HepG2 (cell line): ENCODE data around the gene DHX58. TPM values are rescaled to one million over a fixed set of nuclear protein-coding genes. Genes with fewer than 3 reads are reported as not detected.

Experiments used
- BCL6 ChIP-seq: IDR thresholded peaks from 2 replicates; pipeline ENCODE4 v1.6.1; 2016; ENCODE audit warnings: missing genetic modification reagents, missing compliant biosample characterization
- ELF1 ChIP-seq: sonication (generic); formaldehyde crosslinking; IDR thresholded peaks from 2 replicates; pipeline ENCODE4 v1.4.0; 2020; ENCODE audit warnings: missing genetic modification reagents
- ESRRA ChIP-seq: sonication (generic); formaldehyde crosslinking; IDR thresholded peaks from 2 replicates; pipeline ENCODE4 v1.5.1; 2020; ENCODE audit warnings: mild to moderate bottlenecking, low read depth, missing genetic modification reagents
- HOXD1 ChIP-seq: sonication (generic); formaldehyde crosslinking; IDR thresholded peaks from 2 replicates; pipeline ENCODE4 v1.5.0; 2020; ENCODE audit warnings: missing genetic modification reagents
- KDM1A ChIP-seq: IDR thresholded peaks from 2 replicates; pipeline ENCODE4 v1.6.1; 2016; ENCODE audit warnings: missing compliant biosample characterization
- MXD4 ChIP-seq: IDR thresholded peaks from 2 replicates; pipeline ENCODE4 v1.6.1; 2016; ENCODE audit warnings: mild to moderate bottlenecking, missing biosample characterization, missing genetic modification reagents
- RORA ChIP-seq: sonication (generic); formaldehyde crosslinking; IDR thresholded peaks from 2 replicates; pipeline ENCODE4 v1.5.0; 2020; ENCODE audit warnings: mild to moderate bottlenecking, missing genetic modification reagents, moderate library complexity
- SATB2 ChIP-seq: sonication (generic); formaldehyde crosslinking; IDR thresholded peaks from 2 replicates; pipeline ENCODE4 v1.5.0; 2020; ENCODE audit warnings: missing genetic modification reagents
- TCF7L2 ChIP-seq: IDR thresholded peaks from 2 replicates; pipeline ENCODE4 v1.6.1; 2011; ENCODE audit warnings: mild to moderate bottlenecking, low read depth, low read length, moderate library complexity
- ZFP1 ChIP-seq: IDR thresholded peaks from 2 replicates; pipeline ENCODE4 v1.6.1; 2016
- ZMYM2 ChIP-seq: sonication (generic); formaldehyde crosslinking; IDR thresholded peaks from 2 replicates; pipeline ENCODE4 v1.8.0; 2022; ENCODE audit warnings: mild to moderate bottlenecking, missing genetic modification reagents
- ZNF33B ChIP-seq: sonication (generic); formaldehyde crosslinking; IDR thresholded peaks from 2 replicates; pipeline ENCODE4 v1.5.1; 2020; ENCODE audit warnings: mild to moderate bottlenecking, missing genetic modification reagents
- ZNF598 ChIP-seq: sonication (generic); formaldehyde crosslinking; IDR thresholded peaks from 2 replicates; pipeline ENCODE4 v1.5.1; 2020; ENCODE audit warnings: mild to moderate bottlenecking, missing genetic modification reagents, borderline replicate concordance
- ZSCAN9 ChIP-seq: IDR thresholded peaks from 2 replicates; pipeline ENCODE4 v1.6.1; 2016; ENCODE audit warnings: borderline replicate concordance
- polyA plus RNA-seq, 8 experiments: library from polyadenylated mRNA; depleted of rRNA in 3 of 8; stranded (reverse) in 7 of 8; unstranded in 1 of 8; fragments of >200 nt; fragmentation: Illumina TruSeq in 4 of 8; extraction: Trizol in 4 of 8; gene quantifications; 2 replicates each; pipeline versions ENCODE4 v1.2.1 to v1.2.3, GENCODE V29; 2011 to 2016; ENCODE audit warnings: low read depth in 4 of 8, missing spikeins in 1 of 8, mixed read lengths in 1 of 8; ENCODE audit not compliant: insufficient read depth in 1 of 8
- total RNA-seq, 5 experiments: library from RNA; depleted of rRNA; stranded (reverse); fragments of >200 nt; fragmentation: Illumina TruSeq; extraction: Trizol; gene quantifications; 2 replicates each; pipeline ENCODE4 v1.2.3, GENCODE V29; 2016; ENCODE audit warnings: low read depth in 1 of 5
- TF ChIP-seq, protein P1 (sequence below): IDR thresholded peaks from 2 replicates; pipeline ENCODE4 v1.6.1; 2016; ENCODE audit warnings: mild to moderate bottlenecking, missing biosample characterization, missing genetic modification reagents
- TF ChIP-seq, protein P2 (sequence below), 2 experiments: fragments of 450-650 bp in 1 of 2; sonication (generic) in 1 of 2; formaldehyde crosslinking in 1 of 2; IDR thresholded peaks; 2 replicates each; pipeline versions ENCODE4 v1.6.1 to v1.8.0; 2016 to 2022; ENCODE audit warnings: antibody characterized with exemption in 1 of 2, mild to moderate bottlenecking in 1 of 2, missing genetic modification reagents in 1 of 2
- TF ChIP-seq, protein P3 (sequence below): sonication (generic); formaldehyde crosslinking; IDR thresholded peaks from 2 replicates; pipeline ENCODE4 v1.4.0; 2020; ENCODE audit warnings: missing genetic modification reagents, mild to moderate bottlenecking, borderline replicate concordance

DHX58 gene
- total and polyA plus RNA-seq, 2 of the 13 experiments (the other 11 are each of a cell fraction or from before 2014, with no cell fraction given): 6.7 to 7.8 TPM

DNA sequence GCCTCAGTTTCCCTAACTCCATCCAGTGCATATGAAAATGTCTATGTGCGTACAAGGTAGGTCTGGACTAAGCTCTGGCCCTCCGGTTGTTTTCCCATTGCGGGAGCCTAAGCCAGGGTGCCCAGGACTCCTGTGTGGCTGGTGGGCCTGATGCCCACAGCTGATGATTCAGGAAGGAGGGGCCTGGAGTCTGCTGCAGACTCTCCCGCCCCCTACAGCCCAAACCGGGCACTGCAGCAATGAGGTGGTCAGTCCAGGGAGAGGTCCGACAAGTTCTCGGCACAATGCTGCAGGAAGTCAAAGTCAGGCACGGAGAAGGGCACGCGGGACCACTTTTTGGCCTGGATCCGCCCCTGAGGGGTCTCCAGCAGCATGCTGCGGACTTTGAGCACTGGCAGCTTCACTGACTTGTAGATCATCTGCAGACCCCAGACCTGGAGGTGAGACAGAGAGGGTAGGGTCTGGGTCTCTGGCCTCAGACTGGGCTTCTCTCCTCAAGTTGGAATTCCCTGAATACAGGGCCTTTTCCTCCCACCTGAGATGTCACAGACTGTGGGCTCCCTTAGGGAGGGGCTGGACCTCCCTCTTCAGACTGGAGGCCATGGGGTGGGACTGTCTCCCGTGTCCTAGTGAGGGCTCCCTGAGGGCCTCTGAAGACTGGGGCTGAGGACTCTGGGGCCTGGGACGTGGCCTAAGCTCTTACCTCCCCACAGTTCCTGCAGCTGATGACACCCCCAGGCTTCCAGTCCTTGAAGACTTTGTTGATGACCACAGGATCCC is 10.8 kb downstream of the DHX58 start (continued):
- TF ChIP-seq, protein P1, sequence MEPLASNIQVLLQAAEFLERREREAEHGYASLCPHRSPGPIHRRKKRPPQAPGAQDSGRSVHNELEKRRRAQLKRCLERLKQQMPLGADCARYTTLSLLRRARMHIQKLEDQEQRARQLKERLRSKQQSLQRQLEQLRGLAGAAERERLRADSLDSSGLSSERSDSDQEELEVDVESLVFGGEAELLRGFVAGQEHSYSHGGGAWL (CRISPR knock-in tag): no peak
- TF ChIP-seq TCF7L2: no peak
- TF ChIP-seq MXD4: no peak
- TF ChIP-seq, protein P2, sequence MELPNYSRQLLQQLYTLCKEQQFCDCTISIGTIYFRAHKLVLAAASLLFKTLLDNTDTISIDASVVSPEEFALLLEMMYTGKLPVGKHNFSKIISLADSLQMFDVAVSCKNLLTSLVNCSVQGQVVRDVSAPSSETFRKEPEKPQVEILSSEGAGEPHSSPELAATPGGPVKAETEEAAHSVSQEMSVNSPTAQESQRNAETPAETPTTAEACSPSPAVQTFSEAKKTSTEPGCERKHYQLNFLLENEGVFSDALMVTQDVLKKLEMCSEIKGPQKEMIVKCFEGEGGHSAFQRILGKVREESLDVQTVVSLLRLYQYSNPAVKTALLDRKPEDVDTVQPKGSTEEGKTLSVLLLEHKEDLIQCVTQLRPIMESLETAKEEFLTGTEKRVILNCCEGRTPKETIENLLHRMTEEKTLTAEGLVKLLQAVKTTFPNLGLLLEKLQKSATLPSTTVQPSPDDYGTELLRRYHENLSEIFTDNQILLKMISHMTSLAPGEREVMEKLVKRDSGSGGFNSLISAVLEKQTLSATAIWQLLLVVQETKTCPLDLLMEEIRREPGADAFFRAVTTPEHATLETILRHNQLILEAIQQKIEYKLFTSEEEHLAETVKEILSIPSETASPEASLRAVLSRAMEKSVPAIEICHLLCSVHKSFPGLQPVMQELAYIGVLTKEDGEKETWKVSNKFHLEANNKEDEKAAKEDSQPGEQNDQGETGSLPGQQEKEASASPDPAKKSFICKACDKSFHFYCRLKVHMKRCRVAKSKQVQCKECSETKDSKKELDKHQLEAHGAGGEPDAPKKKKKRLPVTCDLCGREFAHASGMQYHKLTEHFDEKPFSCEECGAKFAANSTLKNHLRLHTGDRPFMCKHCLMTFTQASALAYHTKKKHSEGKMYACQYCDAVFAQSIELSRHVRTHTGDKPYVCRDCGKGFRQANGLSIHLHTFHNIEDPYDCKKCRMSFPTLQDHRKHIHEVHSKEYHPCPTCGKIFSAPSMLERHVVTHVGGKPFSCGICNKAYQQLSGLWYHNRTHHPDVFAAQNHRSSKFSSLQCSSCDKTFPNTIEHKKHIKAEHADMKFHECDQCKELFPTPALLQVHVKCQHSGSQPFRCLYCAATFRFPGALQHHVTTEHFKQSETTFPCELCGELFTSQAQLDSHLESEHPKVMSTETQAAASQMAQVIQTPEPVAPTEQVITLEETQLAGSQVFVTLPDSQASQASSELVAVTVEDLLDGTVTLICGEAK (IDR thresholded peaks at IDR 0.05): no peak
- TF ChIP-seq, protein P2 (CRISPR knock-in tag; IDR thresholded peaks at IDR 0.05): no peak
- TF ChIP-seq ZFP1 (CRISPR knock-in tag): 0 out of 2 replicates have a peak, but pooled peaks have one; percentile 36
- TF ChIP-seq ZNF598: peak; percentile 13; the same call in 1 of the 2 replicates
- TF ChIP-seq RORA (CRISPR knock-in tag): no peak
- no peak for TF ChIP-seq SATB2 (CRISPR knock-in tag)
- TF ChIP-seq, protein P3, sequence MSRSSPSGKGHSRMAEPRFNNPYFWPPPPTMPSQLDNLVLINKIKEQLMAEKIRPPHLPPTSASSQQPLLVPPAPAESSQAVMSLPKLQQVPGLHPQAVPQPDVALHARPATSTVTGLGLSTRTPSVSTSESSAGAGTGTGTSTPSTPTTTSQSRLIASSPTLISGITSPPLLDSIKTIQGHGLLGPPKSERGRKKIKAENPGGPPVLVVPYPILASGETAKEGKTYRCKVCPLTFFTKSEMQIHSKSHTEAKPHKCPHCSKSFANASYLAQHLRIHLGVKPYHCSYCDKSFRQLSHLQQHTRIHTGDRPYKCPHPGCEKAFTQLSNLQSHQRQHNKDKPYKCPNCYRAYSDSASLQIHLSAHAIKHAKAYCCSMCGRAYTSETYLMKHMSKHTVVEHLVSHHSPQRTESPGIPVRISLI (CRISPR knock-in tag): no peak
- TF ChIP-seq ZNF33B: no peak
- peak; percentile 47; the same call in 1 of the 2 replicates for TF ChIP-seq ELF1 (CRISPR knock-in tag)
- TF ChIP-seq ZSCAN9: no peak
- no peak for TF ChIP-seq HOXD1
- no peak for TF ChIP-seq ESRRA (CRISPR knock-in tag)
- no peak for TF ChIP-seq KDM1A (CRISPR knock-in tag)
- TF ChIP-seq BCL6 (CRISPR knock-in tag): no peak
- no peak for TF ChIP-seq ZMYM2
